PFSK-1 (cell line): ENCODE results near the gene XPNPEP2.

ENCODE experiments used
- FOXP2 ChIP-seq: optimal IDR thresholded peaks from 2 replicates; pipeline ENCODE3; 2011; ENCODE audit warnings: borderline replicate concordance, control low read depth, inconsistent platforms; ENCODE audit not compliant: insufficient read depth; ENCODE audit errors: extremely low read length, extremely low read depth
- POLR2AphosphoS5 ChIP-seq: IDR thresholded peaks from 2 replicates; pipeline ENCODE4 v1.6.1; 2012; ENCODE audit warnings: low read depth, mild to moderate bottlenecking, control low read depth, low read length, moderate library complexity
- REST ChIP-seq, 2 experiments: IDR thresholded peaks; 2 replicates each; pipeline versions ENCODE4 v1.6.1 to v1.8.0; 2011 to 2012; ENCODE audit warnings: low read depth in 2 of 2, low read length in 2 of 2, control low read depth in 1 of 2, inconsistent platforms in 1 of 2, mild to moderate bottlenecking in 1 of 2, moderate library complexity in 1 of 2; ENCODE audit not compliant: insufficient read depth in 1 of 2
- TAF1 ChIP-seq: IDR thresholded peaks from 2 replicates; pipeline ENCODE4 v1.6.1; 2012; ENCODE audit warnings: low read length, control low read depth, borderline replicate concordance; ENCODE audit not compliant: insufficient read depth

- TF ChIP-seq POLR2AphosphoS5 (no peak), REST (IDR thresholded peaks at IDR 0.05; ENCODE audit: insufficient read depth in 1 of 2, low read depth in 2 of 2, low read length in 2 of 2) (no peak), TAF1 (no peak), FOXP2 (no peak)
Measured at GRCh38 chrX:129741880-129742758, 3.3 kb downstream of the XPNPEP2 start.
